ENCODE data around the gene DIP2C. TPM values are rescaled to one million over a fixed set of nuclear protein-coding genes. Genes with fewer than 3 reads are reported as not detected.

Gene DIP2C
- polyA plus RNA-seq, 1 of the 3 experiments (the other 2 are of a cell fraction): 8.7 TPM

- peaks cover 4 to 15% of the 10 kb centered on the region in 2 experiments for H3K36me3 ChIP-seq (replicated peaks in 1 of 2; ENCODE audit: control insufficient read depth in 1 of 2, insufficient read depth in 2 of 2, low read length in 1 of 2)
- H3K9me3 ChIP-seq: no peaks in the 10 kb centered on the region
- POLR2A ChIA-PET: no interaction called here
- no peak overlapping the region for H3K9ac ChIP-seq
- 93% methylated on average over 7 of the region's 7 CpGs for WGBS (ENCODE audit: low lambda C conversion rate)
- H3F3A ChIP-seq (replicated peaks; ENCODE audit: insufficient read depth): peaks cover 7% of the 10 kb centered on the region
- H3K27me3 ChIP-seq (ENCODE audit: insufficient read depth): no peaks in the 10 kb centered on the region
- TF ChIP-seq IRF3 (IDR thresholded peaks at IDR 0.05; ENCODE audit: low read depth, low read length) (no peak), RXRA (IDR thresholded peaks at IDR 0.05; ENCODE audit: borderline replicate concordance, low read depth) (no peak), SIN3A (IDR thresholded peaks at IDR 0.05; ENCODE audit: borderline replicate concordance, low read depth, low read length) (no peak), JUND (IDR thresholded peaks at IDR 0.05) (no peak), EZH2phosphoT487 (IDR thresholded peaks at IDR 0.05; ENCODE audit: borderline replicate concordance, low read depth) (no peak), USF1 (IDR thresholded peaks at IDR 0.05; ENCODE audit: borderline replicate concordance, low read depth) (no peak), CHD2 (IDR thresholded peaks at IDR 0.05; ENCODE audit: low read length, partially characterized antibody) (no peak), FOXJ3 (CRISPR knock-in tag; IDR thresholded peaks at IDR 0.05) (no peak), TAF1 (IDR thresholded peaks at IDR 0.05; ENCODE audit: borderline replicate concordance, low read depth, low read length) (no peak)
- H3K27ac ChIP-seq (ENCODE audit: low read depth in 2 of 2, low read length in 1 of 2): no peak overlapping the region
- H4K20me1 ChIP-seq (ENCODE audit: insufficient read depth): no peaks in the 10 kb centered on the region
- H3K4me2 ChIP-seq: no peak overlapping the region
- H3K9me2 ChIP-seq: no peaks in the 10 kb centered on the region
- H2AFZ ChIP-seq (ENCODE audit: low read depth): no peak overlapping the region
- DNase-seq: no peak
- no peak overlapping the region for H3K4me3 ChIP-seq (ENCODE audit: low read depth in 2 of 2, low read length in 1 of 2)
- CTCF ChIA-PET: interaction anchor here (0.7 kb wide), 1 partner anchor 52 kb away, joined by 3 read pairs; no protein-coding TSS in a partner anchor
- peaks cover 9% of the 10 kb centered on the region; the same call in 1 of the 2 replicates for H3K79me2 ChIP-seq (ENCODE audit: insufficient read depth)
- no peaks in the 10 kb centered on the region for H3K4me1 ChIP-seq (ENCODE audit: control insufficient read depth in 1 of 2, insufficient read depth in 2 of 2, low read depth in 1 of 2, low read length in 1 of 2)
Observed at GRCh38 chr10:423178-423577, 266.3 kb downstream of the DIP2C start.

GRCh38 chr10:422675-423074, 266.8 kb downstream of the DIP2C start:
- no peaks in the 10 kb centered on the region for H4K20me1 ChIP-seq (ENCODE audit: insufficient read depth)
- POLR2A ChIA-PET: no interaction called here
- TF ChIP-seq FOSL2 (IDR thresholded peaks at IDR 0.05; ENCODE audit: borderline replicate concordance, low read depth): no peak
- no peak for TF ChIP-seq FOXM1 (IDR thresholded peaks at IDR 0.05; ENCODE audit: low read depth)
- no peaks in the 10 kb centered on the region for H3K9me3 ChIP-seq
- no peak overlapping the region for H3K27ac ChIP-seq (ENCODE audit: low read depth in 2 of 2, low read length in 1 of 2)
- H3K4me3 ChIP-seq (ENCODE audit: low read depth in 2 of 2, low read length in 1 of 2): no peak overlapping the region
- no peak overlapping the region for H3K4me2 ChIP-seq
- CTCF ChIA-PET: interaction anchor here (1.6 kb wide), 1 partner anchor 366 kb away, joined by 3 read pairs; no protein-coding TSS in a partner anchor
- H3K27me3 ChIP-seq (ENCODE audit: insufficient read depth): no peaks in the 10 kb centered on the region
- H3F3A ChIP-seq (replicated peaks; ENCODE audit: insufficient read depth): peaks cover 7% of the 10 kb centered on the region
- H2AFZ ChIP-seq (ENCODE audit: low read depth): no peak overlapping the region
- H3K36me3 ChIP-seq (replicated peaks in 1 of 2; ENCODE audit: control insufficient read depth in 1 of 2, insufficient read depth in 2 of 2, low read length in 1 of 2): peaks cover 4 to 15% of the 10 kb centered on the region in 2 experiments
- no peak for DNase-seq
- H3K4me1 ChIP-seq (ENCODE audit: control insufficient read depth in 1 of 2, insufficient read depth in 2 of 2, low read depth in 1 of 2, low read length in 1 of 2): no peaks in the 10 kb centered on the region
- H3K9ac ChIP-seq: no peak overlapping the region
- no peaks in the 10 kb centered on the region for H3K9me2 ChIP-seq
- WGBS (ENCODE audit: low lambda C conversion rate): 85% methylated on average over 11 of the region's 14 CpGs
- H3K79me2 ChIP-seq (ENCODE audit: insufficient read depth): peaks cover 9% of the 10 kb centered on the region; the same call in 1 of the 2 replicates
